GM18861 (cell line): ENCODE data around the gene ATXN2.
A peak's percentile ranks its signal among the peaks of the same experiment; 100 is the strongest.

Experiments used
- ATAC-seq: cut with Tn5 transposase; IDR thresholded peaks from one replicate; pipeline ENCODE4 v1.9.1; 2021; ENCODE audit not compliant: unreplicated experiment

ATXN2 gene

DNA sequence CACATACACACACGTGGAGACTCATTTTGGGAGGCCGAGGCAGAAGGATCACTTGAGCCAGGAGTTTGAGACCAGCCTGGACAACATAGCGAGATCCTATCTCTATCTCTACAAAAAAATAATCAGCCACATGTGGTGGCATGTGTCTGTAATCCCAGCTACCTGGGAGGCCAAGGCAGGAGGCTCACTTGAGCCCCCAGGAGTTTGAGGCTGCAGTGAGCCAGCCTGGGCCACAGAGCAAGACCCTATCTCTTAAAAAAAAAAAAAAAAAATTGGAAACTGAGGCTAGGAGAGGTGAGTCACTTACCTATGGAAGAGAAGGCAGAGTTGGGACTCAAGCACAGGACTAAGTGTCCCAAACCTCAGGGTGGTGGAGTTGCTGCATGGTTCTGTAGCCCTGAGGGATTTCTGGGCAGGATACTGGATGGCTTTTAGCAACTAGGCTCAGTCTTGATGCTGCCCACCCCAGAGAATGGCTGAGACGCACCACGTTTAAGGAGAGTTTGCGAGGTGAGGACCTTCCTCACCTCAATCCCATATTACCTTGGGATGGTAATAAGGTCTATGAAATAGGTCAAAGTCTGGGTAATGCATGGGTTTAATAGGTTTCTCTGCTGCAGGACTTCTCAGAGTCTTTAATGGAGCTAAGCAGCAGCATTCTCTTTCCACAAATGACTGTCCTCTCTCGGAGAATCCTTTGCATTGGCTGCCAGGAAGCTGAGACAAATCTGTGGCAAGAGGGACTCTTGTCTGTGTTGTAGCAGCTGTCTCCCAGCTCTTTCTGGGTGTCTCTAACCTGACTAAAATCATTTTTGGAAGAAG is 157.8 kb downstream of the ATXN2 start:
- no peak for ATAC-seq

DNA sequence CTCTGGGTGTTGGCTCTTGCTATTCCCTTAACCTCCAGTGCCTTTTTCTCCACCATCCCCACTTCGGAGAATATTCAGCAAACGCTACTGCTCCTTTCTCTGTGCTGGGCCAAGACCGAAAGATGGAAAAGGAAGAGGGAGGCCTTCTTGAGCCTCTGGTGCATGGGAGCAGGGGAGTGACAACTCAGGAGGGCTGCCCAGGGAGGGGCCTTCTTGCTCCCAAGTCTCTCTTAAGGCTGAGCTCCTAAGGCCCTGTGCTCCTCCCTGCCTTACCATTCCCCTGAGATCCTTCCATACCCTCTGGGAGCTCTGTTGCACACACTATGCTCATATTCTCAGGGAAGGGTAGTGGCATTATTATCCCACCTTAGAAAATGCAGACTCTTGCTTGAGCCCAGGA is 158.5 kb downstream of the ATXN2 start:
- no peak for ATAC-seq

DNA sequence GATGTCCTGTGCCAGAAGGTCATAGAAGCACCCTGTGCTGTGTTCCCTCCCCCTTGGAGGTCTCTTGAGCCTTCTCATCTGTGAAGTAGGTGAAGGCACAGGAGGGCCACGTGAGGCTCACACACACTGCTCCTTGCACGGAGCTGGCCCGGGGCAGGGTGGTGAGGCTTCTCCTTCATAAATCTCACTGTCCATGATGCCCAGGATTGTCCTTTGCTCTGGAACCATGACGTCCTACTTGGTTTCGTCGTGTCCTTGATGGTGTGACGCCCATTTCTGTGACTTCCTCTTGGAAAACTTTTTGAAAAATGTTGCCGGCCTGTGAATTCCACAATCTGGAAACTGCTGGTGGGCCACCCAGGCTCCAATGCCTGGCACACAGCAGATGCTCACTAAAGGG is 159.0 kb downstream of the ATXN2 start:
- no peak for ATAC-seq

DNA sequence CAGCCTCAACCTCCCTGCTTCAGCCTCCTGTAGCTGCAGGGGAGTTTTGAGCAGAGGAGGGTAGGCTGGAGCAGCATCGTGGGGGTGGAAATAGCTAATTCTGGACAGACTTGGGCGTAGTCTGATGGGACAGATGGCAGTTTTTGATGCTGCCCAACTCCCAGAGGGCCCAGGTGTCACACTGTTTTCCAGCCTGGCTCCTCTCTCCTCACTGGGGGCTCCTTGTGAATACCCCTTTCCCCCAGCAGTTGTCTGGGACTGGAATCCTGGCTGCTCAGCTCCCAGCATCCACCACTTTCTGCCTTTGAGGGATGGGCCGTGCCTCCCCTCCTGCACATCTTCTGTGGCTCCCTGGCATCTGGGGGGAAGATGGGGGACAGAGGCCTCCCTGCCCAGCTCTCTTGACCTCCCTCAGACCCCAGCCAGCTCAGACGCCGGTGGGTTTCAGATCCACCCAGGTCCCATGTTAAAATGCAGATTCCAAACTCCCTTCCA is 159.4 kb downstream of the ATXN2 start:
- no peak for ATAC-seq

DNA sequence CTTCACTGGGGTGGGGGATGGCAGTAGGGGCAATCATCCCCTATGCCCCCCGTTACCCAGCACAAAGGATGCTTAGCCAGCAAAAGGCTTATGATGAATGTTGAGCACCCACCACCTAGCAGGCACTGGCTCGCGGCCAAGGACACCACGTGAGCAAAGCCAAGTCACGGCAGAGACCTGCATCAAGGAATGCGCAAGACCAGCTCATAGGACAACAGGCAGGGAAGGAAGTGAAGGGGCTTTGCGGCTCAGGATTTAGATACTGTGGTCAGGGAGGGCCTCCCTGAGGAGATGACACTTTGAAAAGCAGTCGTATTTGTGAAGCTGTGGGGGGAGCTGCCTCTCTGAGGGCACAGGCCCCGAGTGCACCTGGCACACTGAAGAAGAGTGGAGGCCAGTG is 160.6 kb downstream of the ATXN2 start:
- no peak for ATAC-seq

DNA sequence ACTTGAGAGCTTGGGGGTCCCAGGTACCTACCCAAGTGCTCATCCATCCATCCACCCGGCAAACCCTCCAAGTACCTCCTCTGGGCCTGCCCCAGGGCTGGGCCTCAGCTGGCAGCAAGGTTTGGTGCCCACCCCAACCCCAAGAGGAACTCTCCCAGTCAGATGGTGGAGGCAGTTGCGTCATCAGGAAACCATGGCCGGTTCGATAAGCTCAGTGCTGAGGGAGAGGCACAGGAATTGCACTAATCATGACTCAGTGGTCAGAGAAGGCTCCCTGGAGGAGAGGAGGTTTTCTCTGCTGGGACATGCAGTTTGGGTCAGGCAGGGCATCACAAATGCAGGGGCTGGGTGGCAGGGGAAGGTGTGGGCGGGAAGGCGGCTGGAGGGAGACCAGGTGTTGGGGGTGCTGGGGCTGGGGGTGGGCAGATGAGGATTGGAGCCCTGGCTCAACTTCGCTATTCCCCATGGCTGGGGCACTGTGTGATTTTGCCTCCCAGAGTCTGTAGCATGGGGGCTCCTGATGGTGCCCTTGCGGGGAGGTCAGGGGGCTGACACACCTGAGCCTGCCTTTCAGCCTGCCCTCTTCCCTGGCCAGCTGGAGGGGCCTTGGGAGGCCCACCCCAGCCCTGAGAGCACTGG is 161.2 kb downstream of the ATXN2 start:
- ATAC-seq: no peak

DNA sequence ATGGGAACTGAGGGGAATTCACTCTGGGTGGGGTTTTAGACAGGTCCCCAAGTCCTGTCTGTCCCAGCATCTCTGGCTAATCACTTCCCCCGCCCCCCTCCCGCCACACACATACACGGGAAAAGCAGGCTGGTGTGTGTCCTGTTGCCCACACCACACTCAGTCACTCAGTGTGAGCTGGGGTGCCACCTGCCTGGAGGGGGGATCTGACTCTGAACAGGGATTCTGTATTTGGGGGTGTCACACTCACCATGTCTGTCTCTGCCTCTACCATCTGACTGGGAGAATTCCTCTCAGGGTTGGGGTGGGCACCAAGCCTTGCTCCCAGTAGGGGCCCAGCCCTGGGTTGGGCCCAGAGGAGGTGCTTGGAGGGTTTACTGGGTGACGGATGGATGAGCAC is 162.3 kb downstream of the ATXN2 start:
- ATAC-seq: no peak

DNA sequence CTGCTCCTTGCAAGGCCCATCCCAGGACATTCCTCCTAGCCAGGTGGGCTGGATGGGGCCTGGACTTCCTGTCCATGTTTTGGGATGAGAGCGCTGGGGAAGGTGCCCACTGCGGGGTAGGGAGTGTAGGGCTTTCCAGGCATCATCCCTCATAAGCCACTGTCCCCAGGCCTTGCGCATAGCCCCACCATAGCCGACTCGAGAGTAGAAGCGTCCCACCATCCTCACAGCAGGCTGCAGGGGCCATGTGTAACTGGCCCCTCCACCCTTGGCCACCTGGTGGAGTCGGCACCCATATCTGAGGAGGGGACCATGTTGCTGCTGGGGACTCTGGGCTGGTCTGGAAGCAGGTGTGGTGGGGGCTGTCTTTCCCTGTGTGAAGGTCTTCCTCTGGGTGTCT is 162.8 kb downstream of the ATXN2 start:
- no peak for ATAC-seq

DNA sequence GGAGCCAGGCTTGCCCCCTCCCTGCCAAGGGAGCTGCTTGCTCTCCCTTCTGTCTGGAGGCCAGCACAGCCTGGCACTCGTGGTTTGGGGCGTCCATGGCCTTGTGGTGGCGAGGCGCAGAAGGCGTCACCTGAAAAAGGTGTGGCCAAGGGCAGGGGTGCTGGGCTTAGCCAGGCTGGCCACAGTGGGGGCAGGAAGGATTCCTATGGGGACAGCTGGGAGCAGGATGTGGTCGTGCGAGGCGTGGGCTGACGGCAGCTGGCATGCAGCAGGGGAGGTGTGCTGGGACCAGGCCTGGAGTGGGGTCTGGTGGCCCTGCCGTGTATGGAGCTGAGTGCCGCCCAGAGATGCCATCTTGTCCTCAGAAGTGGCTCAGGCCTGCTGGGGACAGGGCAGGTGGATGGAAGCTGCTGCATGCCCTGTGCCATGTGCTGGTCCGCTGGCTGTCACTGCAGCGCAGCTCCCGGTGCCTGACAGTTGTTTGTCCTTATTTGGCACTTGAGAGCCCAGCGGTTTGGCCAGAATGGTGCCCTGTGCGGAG is 163.4 kb downstream of the ATXN2 start:
- no peak for ATAC-seq

DNA sequence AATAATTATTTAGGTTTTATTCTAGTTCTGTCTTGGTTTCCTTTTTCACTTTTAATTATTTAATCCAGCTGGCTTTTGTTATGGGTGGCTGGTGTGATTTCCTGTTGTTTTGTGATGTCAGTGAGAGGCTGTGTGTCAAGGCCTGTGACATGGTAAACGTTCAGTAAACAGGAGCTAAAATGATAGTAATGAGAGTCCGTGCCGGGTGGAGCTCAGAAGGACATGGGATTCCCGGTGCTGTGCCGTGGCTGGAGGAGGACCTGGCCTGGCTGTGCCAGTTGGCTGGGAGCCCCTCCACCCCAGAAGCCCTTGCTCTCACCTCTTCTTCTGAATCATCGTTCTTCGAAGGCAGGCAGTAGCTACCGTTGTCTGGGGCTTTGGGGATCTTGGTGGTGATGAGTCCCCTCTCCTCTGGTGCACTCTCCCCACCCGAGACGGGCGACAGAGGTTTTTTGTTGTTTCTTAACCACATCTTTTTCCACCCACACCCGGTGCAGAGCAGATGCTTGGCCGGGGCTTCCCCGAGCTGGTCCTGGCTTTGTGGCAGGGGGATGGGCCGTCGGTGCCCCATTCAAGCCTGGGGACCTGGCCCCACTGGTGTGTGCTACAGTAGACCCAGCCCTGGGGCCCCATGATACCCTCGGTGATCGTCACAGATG is 164.3 kb downstream of the ATXN2 start:
- peak; percentile 52 for ATAC-seq

DNA sequence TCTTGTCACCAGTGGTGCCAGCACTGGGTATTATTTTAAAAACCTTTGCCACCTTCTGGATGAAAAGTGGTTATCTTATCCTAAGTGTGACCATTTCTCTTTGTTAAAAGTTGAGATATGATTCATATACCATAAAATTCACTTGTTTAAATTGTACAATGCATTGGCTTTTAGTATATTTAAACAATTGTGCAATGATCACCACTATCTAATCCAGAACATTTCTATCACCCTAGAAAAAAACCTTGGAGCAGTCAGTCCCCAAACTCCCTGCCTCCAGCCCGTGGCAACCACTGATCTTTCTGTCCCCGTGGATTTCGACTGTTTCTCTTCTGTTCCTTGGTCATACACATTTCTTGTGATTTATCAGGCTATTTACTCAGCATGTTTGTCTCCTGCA is 165.1 kb downstream of the ATXN2 start:
- no peak for ATAC-seq

DNA sequence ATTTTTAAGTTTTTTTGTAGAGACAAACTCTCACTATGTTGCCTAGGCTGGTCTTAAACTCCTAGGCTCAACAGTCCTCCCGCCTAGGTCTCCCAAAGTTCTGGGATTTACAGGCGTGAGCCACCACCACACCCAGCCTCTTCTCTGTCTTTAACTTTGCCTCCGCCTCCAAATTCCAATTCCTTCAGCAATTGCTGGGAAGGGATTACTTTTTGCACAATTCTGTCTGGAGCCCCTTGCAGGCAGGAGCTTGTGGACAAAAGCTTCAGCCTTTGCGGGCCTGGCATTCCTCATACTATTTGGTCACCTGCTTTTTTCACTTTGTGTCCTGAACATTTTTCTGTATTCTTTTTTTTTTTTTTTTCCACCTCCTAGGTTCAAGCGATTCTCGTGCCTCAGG is 167.3 kb downstream of the ATXN2 start:
- ATAC-seq: no peak

DNA sequence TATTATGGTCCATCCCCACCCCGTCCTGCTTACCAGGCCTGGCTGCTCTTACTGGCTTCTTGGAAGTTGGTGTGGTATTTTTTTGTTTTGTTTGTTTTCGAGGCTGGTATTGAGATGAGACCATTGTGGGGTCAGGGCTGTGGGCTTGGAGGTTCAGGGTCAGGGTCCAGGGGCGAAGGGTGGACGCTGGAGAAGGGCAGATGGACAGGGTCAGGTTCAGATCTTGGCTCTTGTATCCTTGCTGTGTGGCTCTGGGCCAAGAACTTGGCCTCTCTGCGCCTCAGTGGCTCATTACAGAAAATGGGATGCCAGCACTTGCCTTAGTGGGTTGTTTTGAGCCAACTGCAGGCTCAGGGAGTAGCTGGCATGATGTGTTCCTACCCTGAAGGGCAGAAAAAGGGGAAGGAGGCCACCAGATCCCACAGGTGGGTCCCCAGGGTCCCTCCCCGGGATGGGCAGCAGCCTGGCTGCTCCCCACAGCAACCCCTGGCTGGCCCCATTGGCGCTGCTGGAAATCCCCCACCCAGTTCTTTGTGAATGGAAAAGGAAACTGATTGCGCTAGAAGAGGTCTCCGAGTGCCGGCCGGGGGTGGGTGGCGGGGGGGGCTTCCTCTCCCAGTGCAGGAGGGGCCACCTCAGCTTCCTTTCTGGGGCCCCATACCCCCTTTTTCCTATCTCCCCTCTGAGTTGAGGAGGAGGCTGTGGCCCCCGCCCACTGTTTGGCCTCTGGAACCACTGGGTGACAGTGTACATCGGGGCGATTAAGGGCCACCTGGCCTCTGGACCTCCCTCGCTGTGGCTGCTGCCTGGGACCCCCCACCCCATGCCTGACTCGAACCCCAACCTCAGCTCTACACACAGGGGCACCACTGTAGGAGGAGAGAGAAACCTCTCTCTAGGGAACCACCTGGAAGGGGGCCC is 168.4 kb downstream of the ATXN2 start:
- no peak for ATAC-seq

DNA sequence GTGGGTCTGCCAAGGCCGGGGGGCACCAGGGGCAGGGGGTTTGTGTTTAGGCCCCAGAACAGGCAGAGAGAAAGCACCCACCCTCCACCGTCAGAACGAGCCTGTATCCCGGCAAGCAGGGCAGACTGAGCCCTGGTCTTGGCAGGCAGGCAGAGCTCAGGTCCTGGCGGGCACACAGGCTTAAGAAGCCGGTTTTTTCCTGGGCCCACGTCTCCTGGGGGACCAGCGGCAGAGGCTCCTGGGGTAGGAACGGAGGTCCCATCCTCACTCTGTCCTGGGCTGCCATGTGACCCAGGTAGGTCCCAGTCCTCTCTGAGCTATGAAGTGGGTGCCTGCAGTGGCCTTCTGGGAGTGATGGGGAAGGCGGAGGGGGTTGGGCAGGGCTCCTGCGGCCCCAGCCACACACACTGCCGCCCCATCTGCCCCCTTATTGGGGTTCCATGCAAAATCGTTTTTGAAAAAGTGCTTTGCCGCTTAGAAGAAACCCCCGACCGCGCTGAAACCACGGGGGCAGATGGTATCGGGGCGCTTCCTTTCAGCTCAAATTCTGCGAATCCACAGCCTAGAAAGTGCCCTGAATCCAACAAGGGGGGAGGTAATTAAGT is 169.2 kb downstream of the ATXN2 start:
- ATAC-seq: no peak

DNA sequence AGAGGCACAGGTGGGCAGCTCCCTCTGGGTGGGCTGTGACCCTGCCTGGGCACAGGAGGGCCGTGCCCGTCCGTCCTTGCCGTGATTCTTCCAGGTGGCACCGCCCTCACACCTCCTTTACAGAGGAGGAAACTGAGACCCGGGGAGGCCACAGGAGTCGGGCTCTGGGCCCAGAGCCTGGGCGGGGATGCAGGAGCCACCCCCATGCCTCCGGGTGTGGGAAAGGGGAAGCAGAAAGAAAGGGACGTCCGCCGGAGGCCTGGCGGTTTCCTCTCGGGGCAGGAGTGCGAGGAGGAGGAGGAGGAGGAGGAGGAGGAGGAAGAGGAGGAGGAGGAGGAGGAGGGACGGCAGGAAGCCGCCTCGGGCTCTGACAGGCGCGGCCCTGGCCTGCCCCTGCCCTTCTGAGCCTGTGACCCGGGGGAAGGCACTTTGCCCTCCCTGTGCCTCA is 170.4 kb downstream of the ATXN2 start:
- no peak for ATAC-seq

DNA sequence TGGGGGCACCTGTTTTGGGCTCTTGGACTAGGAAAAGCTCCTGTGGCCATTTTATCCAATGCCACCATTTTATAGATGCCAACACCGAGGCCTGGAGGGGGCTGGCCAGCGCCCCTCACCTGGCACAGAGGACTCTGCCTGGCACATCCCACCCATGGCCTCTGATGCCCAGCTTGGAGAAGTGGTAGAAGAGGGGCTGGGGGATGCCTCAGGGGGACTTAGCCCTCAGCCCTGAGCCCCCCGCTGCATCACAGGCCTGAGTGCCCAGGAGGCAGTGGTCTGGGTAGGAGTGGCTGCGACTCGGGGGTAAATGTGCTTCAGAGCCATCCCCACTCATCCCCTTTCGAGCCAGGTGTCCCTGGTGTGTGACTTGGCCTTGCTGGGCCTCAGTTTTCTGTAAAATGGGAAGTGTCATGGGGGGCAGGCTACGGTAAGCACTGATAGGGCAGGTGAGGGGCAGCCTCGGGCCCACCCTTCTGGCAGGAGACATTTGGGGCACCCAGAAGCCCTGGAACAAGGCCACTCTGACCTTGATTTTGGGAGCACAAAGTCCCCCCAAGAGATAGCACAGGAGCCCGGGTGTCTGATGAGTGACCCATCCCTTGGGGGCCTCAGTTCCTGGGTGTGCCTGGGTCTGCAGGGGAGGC is 170.9 kb downstream of the ATXN2 start:
- no peak for ATAC-seq

DNA sequence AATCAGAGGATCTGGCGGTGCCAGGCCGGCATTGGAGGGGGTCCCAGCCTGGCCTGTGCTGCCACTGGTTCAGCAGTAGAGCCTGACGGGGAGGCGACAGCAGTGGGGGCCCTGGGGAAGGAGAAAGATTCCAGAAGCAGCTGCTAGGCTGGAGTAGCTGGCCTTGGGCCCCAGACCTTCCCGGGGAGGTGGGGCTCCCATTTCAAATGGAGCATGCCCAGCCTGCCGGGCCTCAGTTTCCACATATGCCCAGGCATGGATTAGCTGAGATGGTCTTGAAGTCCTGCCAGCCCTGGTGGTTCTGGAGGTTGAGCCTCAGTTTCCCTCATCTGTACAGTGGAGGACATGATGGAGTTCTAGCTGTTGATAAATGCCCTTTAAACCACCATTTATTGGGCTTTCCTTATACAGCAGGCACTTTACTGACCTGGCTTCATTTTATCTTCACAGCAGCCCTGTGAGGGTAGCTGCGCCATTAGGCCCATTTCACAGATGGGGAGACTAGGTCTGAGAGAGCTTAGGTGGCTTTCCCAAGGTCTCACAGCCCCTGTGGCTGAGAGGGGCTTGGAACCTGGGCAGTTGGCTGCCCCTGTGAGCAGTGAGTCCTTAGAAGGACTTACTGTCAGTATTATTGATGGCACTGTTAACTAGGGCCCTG is 171.6 kb downstream of the ATXN2 start:
- ATAC-seq: no peak

DNA sequence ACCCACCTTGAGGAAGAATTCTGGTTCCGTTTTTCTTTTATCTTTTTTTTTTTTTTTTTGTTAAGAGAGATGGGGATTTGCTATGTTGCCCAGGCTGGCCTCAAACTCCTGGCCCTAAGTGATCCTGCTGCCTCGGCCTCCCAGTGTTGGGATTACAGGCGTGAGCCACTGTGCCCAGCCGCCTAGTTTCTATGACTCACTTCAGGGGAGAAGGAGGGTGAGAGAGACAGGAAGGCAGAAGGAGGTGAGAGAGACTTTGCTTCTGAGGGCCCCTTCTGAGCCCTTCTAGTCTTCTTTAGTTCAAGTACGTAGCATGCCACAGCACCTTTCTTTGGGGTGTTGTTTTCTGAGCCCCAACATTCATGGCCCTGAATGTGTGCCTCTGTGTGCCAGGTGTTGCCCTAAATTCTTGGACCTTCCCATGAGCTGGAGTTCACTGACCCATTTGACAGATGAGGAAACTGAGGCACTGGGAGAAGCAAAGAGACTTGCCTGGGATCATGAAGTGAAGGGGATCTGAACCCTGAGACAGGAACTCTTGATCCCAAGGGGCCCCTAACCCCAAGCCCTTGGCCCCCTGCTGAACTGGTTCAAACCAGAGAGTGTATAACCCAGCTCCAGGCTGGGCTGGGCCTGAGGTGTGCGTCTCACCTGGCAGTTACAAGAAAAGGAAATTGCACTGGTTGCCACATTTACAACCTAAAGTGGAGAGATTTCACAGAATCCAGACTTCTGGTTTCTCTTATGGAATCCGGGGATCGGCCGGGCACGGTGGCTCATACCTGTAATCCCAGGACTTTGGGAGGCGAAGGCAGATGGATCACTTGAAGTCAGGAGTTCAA is 172.6 kb downstream of the ATXN2 start:
- ATAC-seq: no peak
